ENCODE results near the gene FBXW2. TPM values are rescaled to one million over a fixed set of nuclear protein-coding genes. Genes with fewer than 3 reads are reported as not detected.

FBXW2 gene
- total RNA-seq, 6 experiments from 2014 or later, result 26.5 to 42.5 (median 35.6) TPM

GRCh38 chr9:120725907-120726306 is 67.3 kb downstream of the FBXW2 start:
- no CpG with 5 or more reads among the region's 1 CpG for WGBS (ENCODE audit: insufficient coverage, low coverage, low lambda C conversion rate, missing lambda C conversion rate)
- no peaks in the 10 kb centered on the region for H3K27me3 ChIP-seq
- DNase-seq (no peak), ATAC-seq (peak in 1 of 4 donors; percentile 27)
- H3K4me1 ChIP-seq, result peaks cover 0 to 18% (median 5%) of the 10 kb centered on the region in 4 donors
- no peak overlapping the region for H3K4me3 ChIP-seq
- H3K27ac ChIP-seq, result no peak overlapping the region
- H3K36me3 ChIP-seq, result no peaks in the 10 kb centered on the region
- H3K9me3 ChIP-seq, result no peaks in the 10 kb centered on the region
- intact Hi-C loops (cut with DNase I), result no loop called here
- TF ChIP-seq CTCF (IDR thresholded peaks at IDR 0.05) (no peak), POLR2A (IDR thresholded peaks at IDR 0.05) (no peak)

- Histone ChIP-seq H3K36me3 (no peaks in the 10 kb centered on the region), H3K27ac (no peak overlapping the region), H3K4me1 (peaks cover 0 to 9% (median 3%) of the 10 kb centered on the region in 4 donors), H3K9me3 (no peaks in the 10 kb centered on the region), H3K4me3 (no peak overlapping the region), H3K27me3 (no peaks in the 10 kb centered on the region)
- 88% methylated on average over 1 of the region's 1 CpG for WGBS (ENCODE audit: insufficient coverage, low coverage, low lambda C conversion rate, missing lambda C conversion rate)
- DNase-seq (no peak), ATAC-seq (no peak)
- intact Hi-C loops (cut with DNase I), result no loop called here
- no peak for TF ChIP-seq POLR2A (IDR thresholded peaks at IDR 0.05)
- no peak for TF ChIP-seq CTCF (IDR thresholded peaks at IDR 0.05)
Observed at GRCh38 chr9:120724757-120725400, 68.3 kb downstream of the FBXW2 start.

- Histone ChIP-seq H3K27me3 (no peaks in the 10 kb centered on the region), H3K9me3 (no peaks in the 10 kb centered on the region), H3K4me3 (no peak overlapping the region), H3K4me1 (no peaks in the 10 kb centered on the region), H3K36me3 (no peaks in the 10 kb centered on the region), H3K27ac (no peak overlapping the region)
- no peak for DNase-seq
- 54% methylated on average over 2 of the region's 3 CpGs for WGBS (ENCODE audit: insufficient coverage, low coverage, low lambda C conversion rate, missing lambda C conversion rate)
- no peak for ATAC-seq
- TF ChIP-seq CTCF (IDR thresholded peaks at IDR 0.05) (no peak), POLR2A (IDR thresholded peaks at IDR 0.05) (no peak)
- intact Hi-C loops (cut with DNase I), result no loop called here
Observed at GRCh38 chr9:120723565-120723964, 69.7 kb downstream of the FBXW2 start.

GRCh38 chr9:120720404-120720803 is 72.8 kb downstream of the FBXW2 start:
- Histone ChIP-seq H3K27me3 (no peaks in the 10 kb centered on the region), H3K4me1 (peaks cover 0 to 17% (median 0%) of the 10 kb centered on the region in 4 donors), H3K36me3 (no peaks in the 10 kb centered on the region), H3K9me3 (no peaks in the 10 kb centered on the region), H3K4me3 (no peak overlapping the region), H3K27ac (no peak overlapping the region)
- no peak for TF ChIP-seq POLR2A (IDR thresholded peaks at IDR 0.05)
- no peak for TF ChIP-seq CTCF (IDR thresholded peaks at IDR 0.05)
- intact Hi-C loops (cut with DNase I), result no loop called here
- no peak for ATAC-seq
- DNase-seq, result no peak
- WGBS (ENCODE audit: insufficient coverage, low coverage, low lambda C conversion rate, missing lambda C conversion rate), result 100% methylated on average over 2 of the region's 4 CpGs
